Lower lobe of right lung (tissue), 2 donors: ENCODE data around the gene BOD1L2. TPM values are rescaled to one million over a fixed set of nuclear protein-coding genes. Genes with fewer than 3 reads are reported as not detected.

Experiments
- ATAC-seq, 2 donors: fragments of 200-7000 bp; cut with Tn5 transposase; one replicate each; pipeline ENCODE4 v1.9.1; 2020 to 2022; ENCODE audit warnings: mild to moderate bottlenecking in 2 of 2, moderate library complexity in 2 of 2
- DNase-seq: peaks from one replicate; pipeline ENCODE4 v3.0.0-alpha.2; 2020
- H3K27ac ChIP-seq: fragments of 200-600 bp; one replicate; pipeline ENCODE4 v1.8.0; 2022
- H3K27me3 ChIP-seq: fragments of 200-600 bp; one replicate; pipeline ENCODE4 v1.8.0; 2022; ENCODE audit warnings: low read depth
- H3K36me3 ChIP-seq: fragments of 200-600 bp; one replicate; pipeline ENCODE4 v1.8.0; 2022; ENCODE audit warnings: mild to moderate bottlenecking
- H3K4me1 ChIP-seq: fragments of 200-600 bp; one replicate; pipeline ENCODE4 v1.8.0; 2022
- H3K4me3 ChIP-seq: fragments of 200-600 bp; one replicate; pipeline ENCODE4 v1.8.0; 2022; ENCODE audit warnings: mild to moderate bottlenecking
- H3K9me3 ChIP-seq: fragments of 200-600 bp; one replicate; pipeline ENCODE4 v1.8.0; 2022
- intact Hi-C: fragments of 100-400 bp; cut with DNase I; formaldehyde crosslinking; loops from one replicate; pipeline ENCODE4 v1.11.0; 2022
- total RNA-seq: library from RNA; stranded (reverse); fragmentation: NEBNext Ultra II Directional; extraction: Animal tissue kit (Norgen Biotek cat#: 25700); gene quantifications from one replicate; pipeline ENCODE4 v1.2.1, GENCODE V29; 2021
- TF ChIP-seq, protein P1 (sequence below): fragments of 200-600 bp; IDR thresholded peaks from one replicate; pipeline ENCODE4 v1.8.0; 2022; ENCODE audit warnings: antibody characterized with exemption, mild to moderate bottlenecking
- donor health status: DM: no; HTN: yes; CAD: no; lungs with severe emphysema.

Gene BOD1L2
- total RNA-seq, 1 donor from 2014 or later, result not detected

DNA sequence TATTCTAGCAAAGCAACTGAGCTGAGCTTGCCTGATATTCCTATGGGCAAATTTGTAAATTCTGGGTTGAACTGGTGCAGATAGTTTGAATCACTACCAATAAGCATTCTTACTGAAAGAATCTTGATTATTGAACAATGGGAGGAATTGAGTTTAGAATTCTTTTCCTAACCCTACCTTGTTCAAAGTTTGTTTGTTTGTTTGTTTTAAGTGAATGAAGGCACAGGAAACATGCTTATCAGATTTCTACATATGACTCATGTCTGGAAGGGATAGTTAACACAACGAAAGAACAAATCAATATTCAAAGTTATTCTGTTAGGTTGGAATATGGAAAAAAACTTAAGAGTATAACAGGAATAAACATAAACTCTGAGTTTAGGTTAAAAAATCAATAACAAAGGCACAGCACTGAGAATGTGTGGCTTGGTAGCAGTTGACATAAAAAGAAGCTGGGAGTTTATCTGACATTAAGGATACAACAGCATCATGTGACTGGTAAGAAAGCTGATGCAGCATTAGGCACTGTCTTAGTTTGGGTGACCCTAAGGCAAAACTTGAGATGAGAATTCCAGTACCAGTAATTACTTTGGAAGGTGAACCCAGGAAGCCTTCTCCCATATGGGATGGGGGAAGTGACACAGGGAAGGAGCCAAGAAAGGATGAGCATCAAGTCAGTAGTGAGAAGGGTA lies 20.9 kb downstream of the BOD1L2 start:
- Histone ChIP-seq H3K36me3 (no peaks in the 10 kb centered on the region), H3K4me3 (no peak overlapping the region), H3K9me3 (no peaks in the 10 kb centered on the region), H3K27me3 (no peaks in the 10 kb centered on the region), H3K27ac (no peak overlapping the region), H3K4me1 (no peaks in the 10 kb centered on the region)
- TF ChIP-seq, protein P1, sequence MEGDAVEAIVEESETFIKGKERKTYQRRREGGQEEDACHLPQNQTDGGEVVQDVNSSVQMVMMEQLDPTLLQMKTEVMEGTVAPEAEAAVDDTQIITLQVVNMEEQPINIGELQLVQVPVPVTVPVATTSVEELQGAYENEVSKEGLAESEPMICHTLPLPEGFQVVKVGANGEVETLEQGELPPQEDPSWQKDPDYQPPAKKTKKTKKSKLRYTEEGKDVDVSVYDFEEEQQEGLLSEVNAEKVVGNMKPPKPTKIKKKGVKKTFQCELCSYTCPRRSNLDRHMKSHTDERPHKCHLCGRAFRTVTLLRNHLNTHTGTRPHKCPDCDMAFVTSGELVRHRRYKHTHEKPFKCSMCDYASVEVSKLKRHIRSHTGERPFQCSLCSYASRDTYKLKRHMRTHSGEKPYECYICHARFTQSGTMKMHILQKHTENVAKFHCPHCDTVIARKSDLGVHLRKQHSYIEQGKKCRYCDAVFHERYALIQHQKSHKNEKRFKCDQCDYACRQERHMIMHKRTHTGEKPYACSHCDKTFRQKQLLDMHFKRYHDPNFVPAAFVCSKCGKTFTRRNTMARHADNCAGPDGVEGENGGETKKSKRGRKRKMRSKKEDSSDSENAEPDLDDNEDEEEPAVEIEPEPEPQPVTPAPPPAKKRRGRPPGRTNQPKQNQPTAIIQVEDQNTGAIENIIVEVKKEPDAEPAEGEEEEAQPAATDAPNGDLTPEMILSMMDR, result no peak
- ATAC-seq, result no peak
- intact Hi-C loops, result no loop called here
- DNase-seq, result no peak

DNA sequence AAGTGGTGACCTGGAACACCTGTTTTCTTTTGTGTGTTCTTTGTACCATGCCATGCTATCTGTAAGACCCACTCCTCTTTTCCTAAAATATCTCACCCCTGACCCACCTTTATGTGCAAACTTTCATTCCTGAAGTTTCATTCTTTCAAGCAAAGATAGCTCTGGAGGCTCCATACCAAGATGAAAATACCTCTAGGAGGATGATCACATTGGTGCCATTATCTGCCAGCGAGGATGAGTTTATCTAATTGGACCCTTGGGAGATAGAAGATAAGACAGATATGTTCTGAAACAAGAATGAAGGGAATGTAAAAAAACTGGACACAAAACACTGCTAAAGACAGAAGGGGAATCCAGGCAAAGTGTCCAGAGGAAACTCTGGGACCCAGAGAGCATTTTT lies 24.1 kb downstream of the BOD1L2 start:
- intact Hi-C loops, result no loop called here

DNA sequence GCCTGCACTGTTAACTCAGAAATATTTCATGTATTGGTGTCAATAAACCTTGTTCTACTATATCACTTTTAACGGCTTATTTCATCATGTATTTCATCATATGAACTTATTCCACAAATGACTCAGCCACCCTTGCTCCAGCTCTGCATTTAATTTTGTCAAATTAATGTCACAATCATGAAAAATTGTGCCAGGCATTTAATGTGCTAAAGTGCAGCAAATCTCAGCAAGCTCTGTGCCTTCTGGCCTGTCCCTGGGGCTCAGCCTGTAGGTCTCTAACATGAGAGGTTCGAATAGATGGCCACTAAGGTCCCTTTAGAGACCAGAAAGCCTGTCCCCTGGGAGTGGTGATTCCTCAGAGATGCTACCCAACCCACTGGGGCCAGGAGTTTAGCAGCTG lies 28.6 kb downstream of the BOD1L2 start:
- Histone ChIP-seq H3K4me1 (no peaks in the 10 kb centered on the region), H3K27me3 (no peaks in the 10 kb centered on the region), H3K27ac (no peak overlapping the region), H3K4me3 (no peak overlapping the region), H3K9me3 (no peaks in the 10 kb centered on the region), H3K36me3 (no peaks in the 10 kb centered on the region)
- ATAC-seq (no peak), DNase-seq (no peak)
- TF ChIP-seq, protein P1, result no peak
- intact Hi-C loops, result no loop called here

More for the DNA sequence above, 24.1 kb downstream of the BOD1L2 start:
- no peaks in the 10 kb centered on the region for H3K4me1 ChIP-seq
- no peaks in the 10 kb centered on the region for H3K27me3 ChIP-seq
- TF ChIP-seq, protein P1, result no peak
- DNase-seq (no peak), ATAC-seq (no peak)
- no peak overlapping the region for H3K4me3 ChIP-seq
- no peaks in the 10 kb centered on the region for H3K9me3 ChIP-seq
- no peaks in the 10 kb centered on the region for H3K36me3 ChIP-seq
- no peak overlapping the region for H3K27ac ChIP-seq

DNA sequence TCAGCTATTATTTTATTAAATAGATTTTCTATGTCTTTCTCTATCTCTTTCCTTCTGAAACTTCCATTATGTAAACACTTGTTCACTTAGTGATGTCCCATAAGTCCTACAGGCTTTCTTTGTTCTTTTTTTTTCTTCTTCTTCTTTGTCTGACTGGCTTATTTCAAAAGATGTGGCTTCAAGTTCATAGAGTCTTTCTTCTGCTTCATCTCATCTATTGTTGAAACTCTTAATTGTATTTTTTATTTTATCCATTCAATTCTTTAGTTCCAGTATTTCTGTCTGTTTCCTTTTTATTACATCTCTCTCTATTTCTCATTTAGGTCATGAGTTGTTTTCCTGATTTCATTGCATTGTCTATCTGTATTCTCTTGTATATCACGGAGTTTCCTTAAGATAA lies 38.5 kb downstream of the BOD1L2 start:
- ATAC-seq, result no peak
- Histone ChIP-seq H3K4me3 (no peak overlapping the region), H3K27ac (no peak overlapping the region), H3K9me3 (peaks cover 33% of the 10 kb centered on the region), H3K36me3 (no peaks in the 10 kb centered on the region), H3K4me1 (no peaks in the 10 kb centered on the region), H3K27me3 (no peaks in the 10 kb centered on the region)
- DNase-seq, result no peak
- TF ChIP-seq, protein P1, result no peak
- intact Hi-C loops, result no loop called here

DNA sequence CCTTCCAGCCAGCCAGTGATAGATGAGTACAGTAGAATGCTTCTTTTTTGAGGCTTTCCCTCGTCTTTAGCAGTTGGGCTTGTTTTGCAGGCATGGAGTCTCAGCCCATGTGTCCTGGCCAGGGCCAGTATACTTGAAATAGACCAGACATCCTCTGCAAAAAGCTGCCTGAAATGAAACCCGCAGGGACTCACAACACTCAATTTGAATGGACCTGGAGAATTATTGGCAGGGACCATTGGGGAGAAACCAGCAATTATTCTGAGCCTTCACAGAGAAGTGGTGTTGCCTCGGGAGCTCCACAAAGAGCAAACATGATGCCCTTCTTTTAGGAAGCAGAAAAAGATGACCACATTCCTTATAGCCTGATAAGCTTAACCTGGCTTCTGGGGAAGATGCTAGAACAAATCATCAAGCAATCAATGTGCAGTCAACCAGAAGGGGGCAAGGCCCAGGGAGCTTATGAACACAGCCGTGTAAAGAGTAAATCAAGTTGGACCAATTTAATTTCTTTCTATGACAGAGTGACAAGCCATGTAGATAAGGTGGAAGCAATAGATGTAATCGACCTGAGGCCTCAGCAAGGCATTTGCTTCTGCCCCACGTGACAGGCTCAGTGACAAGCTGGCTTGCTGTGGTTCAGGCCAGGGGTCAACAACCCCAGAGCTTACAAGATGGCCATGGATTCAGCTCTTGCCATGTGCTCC lies 42.1 kb downstream of the BOD1L2 start:
- TF ChIP-seq, protein P1, result no peak
- H3K27me3 ChIP-seq, result no peaks in the 10 kb centered on the region
- intact Hi-C loops, result no loop called here
- DNase-seq, result no peak
- H3K4me1 ChIP-seq, result no peaks in the 10 kb centered on the region
- H3K36me3 ChIP-seq, result no peaks in the 10 kb centered on the region
- H3K9me3 ChIP-seq, result peaks cover 19% of the 10 kb centered on the region
- no peak overlapping the region for H3K4me3 ChIP-seq
- ATAC-seq, result no peak
- no peak overlapping the region for H3K27ac ChIP-seq
